ENCODE data around the gene SENP1.
"Not testable (repeated sequence)": the region's sequence is repeated elsewhere in the genome, so short reads cannot be mapped to it uniquely, and the experiment has no call there.

Gene SENP1

DNA sequence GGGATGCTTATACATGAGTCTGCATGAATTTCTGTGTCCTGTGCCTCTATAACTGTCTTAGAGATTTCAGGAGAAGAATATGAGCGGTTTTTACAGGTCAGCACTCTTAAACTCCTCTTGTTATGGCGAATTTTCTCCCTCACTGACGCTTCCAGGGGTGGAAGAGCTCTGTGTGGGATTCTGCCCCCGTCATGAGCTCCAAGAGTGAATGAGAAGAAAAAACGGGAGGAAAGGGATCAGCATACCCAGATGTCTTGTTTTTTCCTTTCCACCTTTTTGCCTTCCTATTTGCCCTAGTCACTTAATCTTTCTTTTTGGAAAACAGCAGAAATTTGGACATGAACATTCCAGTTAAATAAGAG is 13.9 kb upstream of the SENP1 start:
- peak overlapping the region; percentile 86 for H3K4me3 ChIP-seq
- no peak for TF ChIP-seq FOXP2 (optimal IDR thresholded peaks at IDR 0.05; ENCODE audit: control extremely low read depth, extremely low read length, insufficient read depth)
- no peak for TF ChIP-seq EZH2 (IDR thresholded peaks at IDR 0.05)
- TF ChIP-seq POLR2AphosphoS5 (IDR thresholded peaks at IDR 0.05; ENCODE audit: borderline replicate concordance, low read depth, low read length) = no peak
- H3K9ac ChIP-seq (ENCODE audit: insufficient read length) = peak overlapping the region; percentile 76
- DNase-seq (ENCODE audit: low read depth, low spot score) = no peak
- H3K9me3 ChIP-seq (ENCODE audit: low read depth, low read length) = no peaks in the 10 kb centered on the region
- H3K27ac ChIP-seq = no peak overlapping the region
- H3K36me3 ChIP-seq (ENCODE audit: insufficient read depth, low read length) = peaks cover 31% of the 10 kb centered on the region

DNA sequence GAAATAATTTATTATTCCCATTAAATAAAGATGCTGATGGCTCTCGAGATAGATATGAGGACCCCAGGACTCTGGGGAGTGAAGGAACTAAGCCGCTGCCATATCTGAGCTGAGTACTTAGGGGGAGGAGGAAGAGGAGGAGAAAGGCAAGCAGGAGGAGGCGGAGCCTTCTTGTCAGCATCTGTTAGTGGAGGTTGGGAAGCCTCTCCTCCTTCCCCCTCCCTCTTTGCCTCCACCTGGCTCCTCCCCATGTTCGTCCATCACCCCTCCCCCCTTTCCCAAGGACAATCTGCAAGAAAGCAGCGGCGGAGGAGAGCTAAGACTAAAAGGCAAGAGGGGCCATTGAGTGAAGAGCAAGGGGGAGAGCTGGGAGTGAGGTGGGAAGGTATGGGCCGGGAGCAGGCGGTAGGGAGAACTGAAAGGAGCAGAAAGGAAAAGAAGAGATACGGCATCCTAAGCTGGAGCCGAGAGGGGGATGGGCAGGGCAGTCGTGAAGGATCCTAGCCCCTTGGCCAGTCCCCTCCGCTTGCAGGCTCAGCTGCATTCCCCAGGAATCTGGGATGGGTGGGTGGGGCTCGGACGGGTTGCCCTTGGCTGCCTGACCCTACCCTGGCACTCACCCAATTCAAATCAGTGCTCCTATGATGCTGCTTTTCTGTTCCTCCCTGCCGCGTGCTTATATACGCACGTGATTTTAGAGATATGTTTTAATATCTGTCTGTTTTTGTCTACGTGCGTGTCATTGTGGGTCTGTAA is 13.4 kb upstream of the SENP1 start, which contains the start of gene PFKM:
Gene PFKM (plus strand): TSS at position 287 of the 756 bp plus-strand sequence. CDS start 3,411 bp downstream, outside the sequence.
- peaks cover 26% of the 10 kb centered on the region for H3K36me3 ChIP-seq (ENCODE audit: insufficient read depth, low read length)
- DNase-seq (ENCODE audit: low read depth, low spot score) = peak; percentile 69
- no peak within 1 kb of the TSS; the same call in 1 of the 2 replicates for H3K27ac ChIP-seq
- H3K4me3 ChIP-seq = peak within 1 kb of the TSS; percentile 86
- peak; percentile 86 for TF ChIP-seq POLR2AphosphoS5 (IDR thresholded peaks at IDR 0.05; ENCODE audit: borderline replicate concordance, low read depth, low read length)
- no peak for TF ChIP-seq EZH2 (IDR thresholded peaks at IDR 0.05)
- H3K9ac ChIP-seq (ENCODE audit: insufficient read length) = peak within 1 kb of the TSS; percentile 76
- H3K9me3 ChIP-seq (ENCODE audit: low read depth, low read length) = no peaks in the 10 kb centered on the region

DNA sequence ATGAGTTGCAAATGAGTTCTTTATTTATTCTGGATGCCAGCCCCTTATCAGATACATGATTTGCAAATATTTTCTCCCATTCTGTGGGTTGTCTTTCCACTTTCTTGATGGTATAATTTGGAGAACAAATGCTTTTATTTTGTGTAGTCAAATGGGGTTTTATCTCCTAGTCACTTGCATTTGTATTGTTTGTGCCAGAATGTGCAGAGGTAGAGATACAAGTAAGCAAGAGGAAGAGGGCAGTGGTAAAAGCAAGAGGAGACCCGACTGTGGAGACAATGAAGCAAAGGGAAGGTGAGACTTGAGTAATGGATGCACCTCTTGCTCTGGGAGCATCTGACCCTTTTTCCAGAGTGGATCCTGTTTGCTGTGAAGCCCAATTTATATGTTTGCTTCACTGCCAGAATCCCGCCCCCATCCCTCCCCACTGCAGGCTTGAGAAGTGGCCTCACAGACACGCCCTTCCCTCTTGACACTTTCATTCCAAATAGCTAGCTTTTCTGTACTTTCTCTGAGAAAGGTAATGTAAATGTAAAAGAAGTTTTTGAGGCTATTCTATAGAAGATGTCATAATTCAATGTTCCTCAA is 12.5 kb upstream of the SENP1 start:
- TF ChIP-seq EZH2 (IDR thresholded peaks at IDR 0.05) (no peak), FOXP2 (optimal IDR thresholded peaks at IDR 0.05; ENCODE audit: control extremely low read depth, extremely low read length, insufficient read depth) (no peak), POLR2AphosphoS5 (IDR thresholded peaks at IDR 0.05; ENCODE audit: borderline replicate concordance, low read depth, low read length) (no peak)
- H3K27ac ChIP-seq = no peak overlapping the region; the same call in 1 of the 2 replicates
- peak overlapping the region; percentile 86 for H3K4me3 ChIP-seq
- peak overlapping the region; percentile 60 for H3K9ac ChIP-seq (ENCODE audit: insufficient read length)
- DNase-seq (ENCODE audit: low read depth, low spot score) = no peak
- peaks cover 17% of the 10 kb centered on the region for H3K36me3 ChIP-seq (ENCODE audit: insufficient read depth, low read length)
- H3K9me3 ChIP-seq (ENCODE audit: low read depth, low read length) = no peaks in the 10 kb centered on the region

DNA sequence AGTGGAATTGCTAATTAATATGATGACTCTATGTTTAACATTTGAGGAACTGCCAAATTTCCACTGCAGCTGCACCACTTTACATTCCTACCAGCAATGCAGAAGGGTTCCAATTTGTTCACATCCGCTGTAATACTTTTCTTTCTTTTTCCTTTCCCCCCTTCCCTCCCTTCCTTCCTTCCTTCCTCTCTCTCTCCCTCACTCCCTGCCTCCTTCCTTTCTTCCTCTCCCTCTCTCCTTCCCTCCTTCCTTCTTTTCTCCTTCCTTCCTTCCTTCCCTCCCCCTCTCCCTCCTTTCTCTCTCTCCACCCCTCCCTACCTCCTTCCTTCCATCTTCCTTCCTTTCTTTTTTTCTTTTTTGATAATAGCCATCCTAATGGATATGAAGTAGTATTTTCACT is 10.1 kb upstream of the SENP1 start:
- Histone ChIP-seq H3K27ac (no peak overlapping the region), H3K9me3 (ENCODE audit: low read depth, low read length) (no peaks in the 10 kb centered on the region), H3K36me3 (ENCODE audit: insufficient read depth, low read length) (no peaks in the 10 kb centered on the region), H3K4me3 (no peak overlapping the region), H3K9ac (ENCODE audit: insufficient read length) (no peak overlapping the region)
- no peak for TF ChIP-seq EZH2 (IDR thresholded peaks at IDR 0.05)
- no peak for DNase-seq (ENCODE audit: low read depth, low spot score)

DNA sequence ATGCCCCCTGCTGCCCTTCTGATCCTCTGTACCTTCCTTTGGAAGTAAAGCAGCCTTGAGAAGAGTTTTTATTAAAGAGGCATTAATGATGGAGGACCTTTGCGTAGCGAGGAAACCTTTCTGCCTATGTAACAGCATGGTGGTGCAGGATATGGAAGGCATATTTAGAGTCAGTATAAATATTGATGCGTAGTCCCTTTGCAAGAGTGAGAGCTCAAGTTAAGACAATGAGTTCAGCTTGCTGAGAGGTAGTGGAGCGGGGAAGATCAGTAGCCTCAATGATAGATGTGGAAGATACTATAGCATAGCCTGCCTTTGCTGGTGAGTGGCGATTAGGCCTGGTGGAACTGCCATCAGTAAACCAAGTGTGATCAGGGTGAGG is 5.4 kb upstream of the SENP1 start:
- not testable (repeated sequence) for H3K36me3 ChIP-seq (ENCODE audit: insufficient read depth, low read length); H3K9me3 ChIP-seq (ENCODE audit: low read depth, low read length); H3K4me3 ChIP-seq; H3K27ac ChIP-seq; H3K9ac ChIP-seq (ENCODE audit: insufficient read length); DNase-seq (ENCODE audit: low read depth, low spot score)

DNA sequence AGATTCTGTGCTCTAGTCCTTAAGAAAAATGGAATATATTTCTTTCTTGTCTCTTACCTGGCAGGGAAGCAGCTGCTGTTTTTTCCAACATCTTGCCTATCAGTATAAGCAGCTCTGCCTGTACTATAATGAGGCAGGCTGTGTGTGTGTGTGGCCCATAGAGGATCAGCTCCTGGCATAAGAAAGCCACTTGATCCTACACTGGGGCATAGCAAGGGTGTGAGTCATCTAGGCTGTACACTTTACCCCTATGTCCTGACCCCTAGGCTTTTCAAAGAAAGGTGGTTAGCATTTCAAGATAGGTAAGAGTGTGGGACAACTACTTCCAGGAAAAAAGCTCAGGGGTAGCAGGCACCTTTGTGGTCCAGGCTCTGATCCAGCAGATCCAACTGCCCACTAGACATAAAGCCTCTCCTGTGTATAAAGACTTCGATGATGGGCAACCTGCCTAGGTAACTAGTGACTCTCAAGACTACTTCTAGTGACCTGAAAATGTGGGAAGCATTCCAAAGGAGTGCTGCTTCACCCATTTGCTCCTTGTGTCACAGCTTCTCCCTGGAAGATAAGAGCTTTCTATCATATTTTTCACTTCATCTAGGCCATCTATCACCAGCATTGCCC is 4.9 kb upstream of the SENP1 start:
- Histone ChIP-seq H3K9me3 (ENCODE audit: low read depth, low read length) (no peaks in the 10 kb centered on the region), H3K9ac (ENCODE audit: insufficient read length) (no peak overlapping the region), H3K27ac (no peak overlapping the region), H3K4me3 (no peak overlapping the region), H3K36me3 (ENCODE audit: insufficient read depth, low read length) (no peaks in the 10 kb centered on the region)
- no peak for DNase-seq (ENCODE audit: low read depth, low spot score)
- no peak for TF ChIP-seq POLR2AphosphoS5 (IDR thresholded peaks at IDR 0.05; ENCODE audit: borderline replicate concordance, low read depth, low read length)

DNA sequence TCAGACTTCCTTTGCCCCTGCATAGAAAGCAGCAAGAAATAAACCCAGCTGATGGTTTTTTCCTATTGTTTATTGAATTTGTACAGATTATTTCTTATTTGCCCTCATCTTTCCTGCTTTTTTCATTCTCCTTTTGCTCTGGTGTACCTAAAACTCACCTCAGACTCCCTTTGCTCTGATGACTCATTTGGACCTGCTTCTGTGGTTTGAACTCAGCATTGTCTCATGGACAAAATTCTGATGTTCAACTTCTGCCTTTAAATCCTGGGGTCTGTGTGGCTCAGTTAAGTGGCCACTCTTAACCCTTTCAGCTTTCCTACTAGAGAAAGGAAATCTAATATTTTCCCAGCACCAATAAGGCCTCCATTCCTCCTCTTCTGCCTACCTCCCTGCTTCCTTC is 3.5 kb upstream of the SENP1 start:
- H3K27ac ChIP-seq = no peak overlapping the region
- no peak for DNase-seq (ENCODE audit: low read depth, low spot score)
- no peak overlapping the region for H3K9ac ChIP-seq (ENCODE audit: insufficient read length)
- no peaks in the 10 kb centered on the region for H3K36me3 ChIP-seq (ENCODE audit: insufficient read depth, low read length)
- no peaks in the 10 kb centered on the region for H3K9me3 ChIP-seq (ENCODE audit: low read depth, low read length)
- H3K4me3 ChIP-seq = no peak overlapping the region
- TF ChIP-seq POLR2AphosphoS5 (IDR thresholded peaks at IDR 0.05; ENCODE audit: borderline replicate concordance, low read depth, low read length) (no peak), EZH2 (IDR thresholded peaks at IDR 0.05) (no peak), FOXP2 (optimal IDR thresholded peaks at IDR 0.05; ENCODE audit: control extremely low read depth, extremely low read length, insufficient read depth) (no peak)

DNA sequence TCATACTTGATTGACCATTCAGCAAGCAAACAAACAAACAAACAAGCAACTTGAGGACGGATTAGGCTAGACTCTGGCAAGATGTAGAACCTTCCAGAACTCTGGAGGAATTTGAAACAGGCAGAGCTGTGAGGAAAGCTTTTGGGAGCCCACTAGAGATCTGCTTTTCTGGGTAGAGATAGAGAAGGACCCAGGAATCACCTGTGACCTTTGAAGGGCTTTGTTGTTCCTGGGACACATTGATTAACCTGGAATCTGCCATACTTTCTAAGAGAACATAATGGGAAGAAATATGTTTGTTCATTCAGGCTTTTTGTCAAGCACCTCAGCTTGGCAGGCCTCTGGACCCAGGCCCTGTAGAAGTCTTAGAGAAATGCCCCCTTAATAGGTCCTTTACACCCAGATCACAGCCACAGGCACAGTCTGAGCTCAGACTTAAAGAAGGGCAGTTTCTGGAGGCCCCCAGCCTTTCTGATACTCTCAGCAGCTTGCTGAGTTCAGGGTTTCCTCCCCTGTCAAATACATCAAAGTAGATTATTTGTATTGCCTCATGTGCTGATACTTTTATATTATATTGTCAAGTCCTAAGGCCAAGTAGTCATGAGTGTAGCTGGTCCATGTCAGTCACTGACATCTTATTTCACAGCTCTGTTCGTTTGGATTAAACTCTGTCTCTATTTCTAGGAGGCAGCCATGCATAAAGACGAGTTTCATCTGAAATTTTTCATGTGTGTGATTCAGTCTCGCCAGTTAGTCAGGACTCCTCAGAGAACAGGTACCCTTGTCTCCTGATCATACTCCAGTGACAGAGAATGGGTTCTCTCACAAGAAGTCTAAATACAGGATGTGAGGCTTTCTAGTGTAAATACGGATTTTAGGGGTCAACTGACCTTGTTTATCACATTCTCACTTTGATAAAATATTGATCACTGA is 1.1 kb upstream of the SENP1 start:
- Histone ChIP-seq H3K9me3 (ENCODE audit: low read depth, low read length) (no peaks in the 10 kb centered on the region), H3K4me3 (peak overlapping the region; percentile 88), H3K27ac (peak overlapping the region; percentile 94), H3K36me3 (ENCODE audit: insufficient read depth, low read length) (no peaks in the 10 kb centered on the region), H3K9ac (ENCODE audit: insufficient read length) (peak overlapping the region; percentile 93)
- TF ChIP-seq FOXP2 (optimal IDR thresholded peaks at IDR 0.05; ENCODE audit: control extremely low read depth, extremely low read length, insufficient read depth) (no peak), POLR2AphosphoS5 (IDR thresholded peaks at IDR 0.05; ENCODE audit: borderline replicate concordance, low read depth, low read length) (no peak), EZH2 (IDR thresholded peaks at IDR 0.05) (no peak)
- DNase-seq (ENCODE audit: low read depth, low spot score) = no peak

Measured in SK-N-MC (cell line).